ENCODE data around the gene HUNK.

The HUNK gene

GRCh38 chr21:31973402-31973944, 100.7 kb downstream of the HUNK start:
- H3K79me2 ChIP-seq (ENCODE audit: insufficient read depth, low read depth): no peaks in the 10 kb centered on the region
- TF ChIP-seq, protein P1, sequence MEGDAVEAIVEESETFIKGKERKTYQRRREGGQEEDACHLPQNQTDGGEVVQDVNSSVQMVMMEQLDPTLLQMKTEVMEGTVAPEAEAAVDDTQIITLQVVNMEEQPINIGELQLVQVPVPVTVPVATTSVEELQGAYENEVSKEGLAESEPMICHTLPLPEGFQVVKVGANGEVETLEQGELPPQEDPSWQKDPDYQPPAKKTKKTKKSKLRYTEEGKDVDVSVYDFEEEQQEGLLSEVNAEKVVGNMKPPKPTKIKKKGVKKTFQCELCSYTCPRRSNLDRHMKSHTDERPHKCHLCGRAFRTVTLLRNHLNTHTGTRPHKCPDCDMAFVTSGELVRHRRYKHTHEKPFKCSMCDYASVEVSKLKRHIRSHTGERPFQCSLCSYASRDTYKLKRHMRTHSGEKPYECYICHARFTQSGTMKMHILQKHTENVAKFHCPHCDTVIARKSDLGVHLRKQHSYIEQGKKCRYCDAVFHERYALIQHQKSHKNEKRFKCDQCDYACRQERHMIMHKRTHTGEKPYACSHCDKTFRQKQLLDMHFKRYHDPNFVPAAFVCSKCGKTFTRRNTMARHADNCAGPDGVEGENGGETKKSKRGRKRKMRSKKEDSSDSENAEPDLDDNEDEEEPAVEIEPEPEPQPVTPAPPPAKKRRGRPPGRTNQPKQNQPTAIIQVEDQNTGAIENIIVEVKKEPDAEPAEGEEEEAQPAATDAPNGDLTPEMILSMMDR (conservative IDR thresholded peaks at IDR 0.05; ENCODE audit: low read depth, low read length): no peak
- no peak overlapping the region for H3K4me3 ChIP-seq (IDR thresholded peaks at IDR 0.05; ENCODE audit: insufficient read depth, low read depth, low read length)
- no peaks in the 10 kb centered on the region for H3K36me3 ChIP-seq (ENCODE audit: insufficient read depth)
- no peaks in the 10 kb centered on the region for H3K27me3 ChIP-seq (ENCODE audit: insufficient read depth, low read depth)
- H3K27ac ChIP-seq: no peak overlapping the region
- H4K20me1 ChIP-seq (ENCODE audit: insufficient read depth): no peaks in the 10 kb centered on the region
- H3K4me2 ChIP-seq: no peak overlapping the region
- no peaks in the 10 kb centered on the region for H3K4me1 ChIP-seq (ENCODE audit: low read depth, poor library complexity, severe bottlenecking)
- no peak overlapping the region for H2AFZ ChIP-seq (ENCODE audit: low read depth)
- no peak overlapping the region for H3K9ac ChIP-seq

DNA sequence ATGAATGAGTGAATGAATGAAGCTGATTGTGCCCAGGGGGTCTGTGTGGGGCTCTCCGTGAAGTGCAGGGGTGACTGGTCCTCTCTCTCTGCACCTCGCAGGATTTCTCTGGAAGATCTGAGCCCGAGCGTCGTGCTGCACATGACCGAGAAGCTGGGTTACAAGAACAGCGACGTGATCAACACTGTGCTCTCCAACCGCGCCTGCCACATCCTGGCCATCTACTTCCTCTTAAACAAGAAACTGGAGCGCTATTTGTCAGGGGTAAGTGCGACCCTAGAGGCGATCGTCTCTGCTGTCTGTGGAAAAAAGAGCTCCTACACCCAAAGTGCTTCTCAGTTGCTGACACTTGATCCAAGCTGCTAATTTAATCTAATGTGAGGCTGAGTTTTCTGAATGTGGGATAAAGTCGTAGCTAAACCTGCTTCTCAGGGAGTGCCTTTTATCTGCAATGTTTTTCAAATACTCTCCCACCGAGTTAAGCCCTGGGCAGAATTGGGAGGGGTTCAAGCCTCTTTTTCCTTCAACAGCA, 101.7 kb downstream of the HUNK start:
- H2AFZ ChIP-seq (ENCODE audit: low read depth): no peak overlapping the region
- H3K27me3 ChIP-seq (ENCODE audit: insufficient read depth, low read depth): no peaks in the 10 kb centered on the region
- TF ChIP-seq, protein P1 (conservative IDR thresholded peaks at IDR 0.05; ENCODE audit: low read depth, low read length): no peak
- H3K4me2 ChIP-seq: no peak overlapping the region
- H4K20me1 ChIP-seq (ENCODE audit: insufficient read depth): no peaks in the 10 kb centered on the region
- no peaks in the 10 kb centered on the region for H3K36me3 ChIP-seq (ENCODE audit: insufficient read depth)
- no peak overlapping the region for H3K4me3 ChIP-seq (IDR thresholded peaks at IDR 0.05; ENCODE audit: insufficient read depth, low read depth, low read length)
- H3K79me2 ChIP-seq (ENCODE audit: insufficient read depth, low read depth): no peaks in the 10 kb centered on the region
- no peak overlapping the region for H3K27ac ChIP-seq
- H3K4me1 ChIP-seq (ENCODE audit: low read depth, poor library complexity, severe bottlenecking): no peaks in the 10 kb centered on the region
- H3K9ac ChIP-seq: no peak overlapping the region

DNA sequence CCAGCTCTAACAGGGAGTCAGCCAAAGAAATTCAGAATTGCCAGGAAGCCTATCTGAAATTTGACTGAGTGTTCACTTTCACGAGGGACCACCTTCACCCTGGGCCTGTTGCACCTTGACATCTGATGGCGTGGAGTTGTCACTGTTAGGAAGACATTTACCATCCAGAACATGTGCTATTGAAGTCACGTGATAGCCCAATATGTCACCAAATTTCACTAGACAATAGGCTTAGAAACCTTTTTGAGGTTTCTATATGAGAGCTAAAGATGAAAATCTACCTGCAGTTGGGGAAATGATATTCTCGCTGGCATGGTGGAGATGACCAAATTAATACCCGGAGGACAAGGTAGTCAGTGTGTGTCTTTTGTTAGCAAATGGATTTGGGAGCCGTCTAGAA, 102.7 kb downstream of the HUNK start:
- H3K79me2 ChIP-seq (ENCODE audit: insufficient read depth, low read depth): no peaks in the 10 kb centered on the region
- no peaks in the 10 kb centered on the region for H3K36me3 ChIP-seq (ENCODE audit: insufficient read depth)
- H4K20me1 ChIP-seq (ENCODE audit: insufficient read depth): no peaks in the 10 kb centered on the region

DNA sequence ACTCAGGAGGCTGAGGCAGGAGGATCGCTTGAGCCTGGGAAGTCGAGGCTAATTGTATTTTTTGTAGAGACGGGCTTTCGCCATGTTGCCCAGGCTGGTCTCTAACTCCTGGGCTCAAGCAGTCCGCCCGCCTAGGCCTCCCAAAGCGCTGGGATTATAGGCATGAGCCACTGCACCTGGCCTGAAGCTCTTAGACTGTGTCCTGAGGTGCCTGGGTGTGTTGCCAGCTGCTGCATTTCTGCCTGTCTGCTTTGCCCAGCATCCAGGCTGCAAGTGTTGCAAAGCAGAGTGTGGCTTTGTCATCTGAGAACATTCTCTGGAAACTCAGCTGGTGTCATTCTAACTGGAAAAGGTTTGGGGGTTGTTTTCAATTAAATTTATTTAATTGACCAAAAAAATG, 105.0 kb downstream of the HUNK start:
- Histone ChIP-seq H2AFZ (ENCODE audit: low read depth) (no peak overlapping the region), H3K9ac (no peak overlapping the region), H3K27me3 (ENCODE audit: insufficient read depth, low read depth) (no peaks in the 10 kb centered on the region), H3K79me2 (ENCODE audit: insufficient read depth, low read depth) (no peaks in the 10 kb centered on the region), H3K27ac (no peak overlapping the region), H3K4me2 (no peak overlapping the region), H3K4me1 (ENCODE audit: low read depth, poor library complexity, severe bottlenecking) (no peaks in the 10 kb centered on the region), H3K4me3 (IDR thresholded peaks at IDR 0.05; ENCODE audit: insufficient read depth, low read depth, low read length) (no peak overlapping the region), H3K36me3 (ENCODE audit: insufficient read depth) (no peaks in the 10 kb centered on the region), H4K20me1 (ENCODE audit: insufficient read depth) (no peaks in the 10 kb centered on the region)
- TF ChIP-seq, protein P1 (conservative IDR thresholded peaks at IDR 0.05; ENCODE audit: low read depth, low read length): no peak

More for the DNA sequence above, 102.7 kb downstream of the HUNK start:
- Histone ChIP-seq H3K9ac (no peak overlapping the region), H2AFZ (ENCODE audit: low read depth) (no peak overlapping the region), H3K4me2 (no peak overlapping the region), H3K4me1 (ENCODE audit: low read depth, poor library complexity, severe bottlenecking) (no peaks in the 10 kb centered on the region), H3K4me3 (IDR thresholded peaks at IDR 0.05; ENCODE audit: insufficient read depth, low read depth, low read length) (no peak overlapping the region), H3K27ac (no peak overlapping the region), H3K27me3 (ENCODE audit: insufficient read depth, low read depth) (no peaks in the 10 kb centered on the region)
- TF ChIP-seq, protein P1 (conservative IDR thresholded peaks at IDR 0.05; ENCODE audit: low read depth, low read length): no peak
